Activated CD8-positive, alpha-beta memory T cell treated with anti-CD3 and anti-CD28 coated beads, Interleukin-2, amount 50 U/mL, for 24 hours (primary cell): Measurements from ENCODE around the gene ZMPSTE24.

Source experiments
- DNase-seq: peaks from one replicate; pipeline ENCODE4 v3.0.0-alpha.2; 2020; ENCODE audit errors: extremely low read depth

ZMPSTE24 gene

DNA sequence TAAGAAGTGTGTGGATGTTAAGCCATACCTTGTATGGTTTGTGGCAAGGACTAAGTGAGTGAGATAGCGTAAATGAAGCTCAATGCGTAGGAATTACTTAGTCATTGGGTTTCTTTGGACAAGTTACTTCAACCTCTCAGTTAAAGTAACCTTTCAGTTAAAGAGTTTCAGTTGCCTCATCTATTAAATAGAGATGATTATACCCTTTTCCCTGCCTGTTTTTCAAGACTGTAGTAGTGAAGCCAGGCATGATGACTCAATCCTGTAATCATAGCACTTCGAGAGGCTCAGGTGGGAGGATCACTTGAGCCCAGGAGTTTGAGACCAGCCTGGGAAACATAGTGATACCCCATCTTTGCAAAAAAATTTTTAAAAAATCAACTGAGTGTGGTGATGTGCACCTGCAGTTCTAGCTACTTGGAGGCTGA, 6.3 kb downstream of the ZMPSTE24 start:
- no peak for DNase-seq

DNA sequence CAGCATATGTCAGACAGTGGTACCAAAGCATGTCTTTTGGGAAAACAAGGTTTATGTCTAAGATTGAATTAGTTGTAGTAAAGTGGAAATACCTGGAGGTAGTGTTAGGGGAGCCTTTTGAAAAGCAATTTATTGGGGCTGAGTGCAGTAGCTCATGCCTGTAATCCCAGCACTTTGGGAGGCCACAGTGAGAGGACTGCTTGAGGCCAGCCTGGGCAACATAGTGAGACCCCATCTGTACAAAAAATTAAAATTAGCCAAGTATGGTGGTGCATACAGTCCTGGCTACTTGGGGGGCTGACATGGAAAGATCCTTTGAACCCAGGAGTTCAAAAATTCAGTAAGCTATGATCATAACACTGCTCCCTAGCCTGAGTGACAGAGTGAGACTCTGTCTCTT, 7.3 kb downstream of the ZMPSTE24 start:
- DNase-seq: no peak

DNA sequence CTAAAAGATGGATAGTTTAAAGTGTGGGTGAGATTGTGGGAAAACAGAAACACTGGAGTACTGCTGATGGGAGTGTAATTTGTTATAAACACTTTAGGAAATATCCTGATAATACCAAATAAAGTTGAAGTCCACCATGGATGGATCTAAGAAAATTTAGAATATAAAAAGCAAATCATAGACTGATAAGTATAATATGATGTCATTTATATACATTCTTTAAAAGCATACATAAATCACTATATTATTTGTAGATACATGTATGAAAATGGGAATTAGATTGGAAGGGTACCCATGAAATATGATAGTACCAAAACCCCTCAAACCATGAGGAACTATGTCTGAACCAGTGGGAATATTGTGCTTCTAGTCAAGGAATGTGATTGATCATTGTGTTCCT, 7.9 kb downstream of the ZMPSTE24 start:
- DNase-seq: no peak

- no peak for DNase-seq
These were observed 8.9 kb downstream of the ZMPSTE24 start for GRCh38 chr1:40266786-40267535.

DNA sequence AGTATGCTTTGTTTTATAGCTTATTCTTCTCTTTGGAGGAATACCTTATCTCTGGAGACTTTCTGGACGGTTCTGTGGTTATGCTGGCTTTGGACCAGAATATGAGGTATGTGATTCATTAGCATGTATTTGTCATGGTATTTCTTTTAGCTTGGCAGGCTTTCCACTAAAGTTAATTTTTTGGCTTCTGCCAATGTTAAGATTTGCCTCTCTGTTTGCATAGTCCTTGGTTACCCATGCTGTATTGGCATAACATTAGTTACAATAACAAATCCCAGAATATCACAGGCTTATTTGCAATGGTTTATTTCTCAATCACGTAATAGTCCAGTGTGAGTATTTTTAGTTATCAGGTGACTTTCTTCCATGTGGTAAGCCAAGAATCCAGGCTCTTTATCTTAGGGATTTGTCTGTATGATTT, 9.7 kb downstream of the ZMPSTE24 start:
- DNase-seq: no peak

DNA sequence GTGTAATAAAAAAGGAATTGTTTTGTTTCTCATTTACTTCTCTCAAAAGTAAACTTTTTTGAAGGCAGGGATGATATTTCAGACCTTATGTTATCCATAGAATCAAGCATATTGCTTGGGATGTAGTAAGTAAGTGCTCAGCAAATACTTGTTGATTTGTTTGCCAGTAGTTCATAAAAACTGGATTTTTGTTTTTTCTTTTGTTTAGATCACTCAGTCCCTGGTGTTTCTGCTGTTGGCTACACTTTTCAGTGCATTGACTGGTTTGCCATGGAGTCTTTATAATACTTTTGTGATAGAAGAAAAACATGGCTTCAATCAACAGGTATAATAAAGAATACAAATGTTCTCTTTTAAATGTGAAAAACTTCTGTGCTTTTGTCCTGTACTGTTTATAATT, 10.2 kb downstream of the ZMPSTE24 start:
- DNase-seq: no peak

DNA sequence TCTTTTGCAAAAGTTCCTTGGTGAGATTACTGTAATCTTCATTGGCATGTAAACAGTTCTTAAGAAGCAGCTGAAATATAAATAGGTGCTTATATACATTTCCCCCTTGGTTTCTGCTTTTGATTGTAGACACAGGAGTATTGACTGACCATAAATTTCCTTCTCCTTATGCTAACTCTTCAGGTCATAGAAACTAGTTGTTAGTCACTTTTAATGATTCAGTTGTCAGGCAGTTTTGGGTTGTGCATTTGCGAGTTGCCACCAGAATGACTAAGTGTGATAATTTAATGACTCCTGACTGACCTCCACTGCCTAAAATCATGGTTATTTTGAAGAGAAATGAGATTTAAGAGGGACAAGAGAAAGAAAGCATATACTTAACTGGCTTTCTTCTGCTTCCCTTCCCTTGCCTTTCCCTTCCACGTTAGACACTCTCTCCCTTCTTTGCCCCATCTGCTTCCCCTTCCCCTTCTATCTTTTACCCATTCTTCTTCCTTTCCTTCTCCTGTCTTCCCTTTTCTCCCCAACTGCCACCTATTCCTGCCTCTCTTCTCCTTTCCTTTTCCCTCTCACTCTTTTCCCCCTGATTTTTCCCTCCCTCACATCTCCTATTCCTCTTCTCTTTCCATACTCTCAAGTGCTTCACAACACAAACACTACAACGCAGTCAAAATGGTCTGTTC, 12.3 kb downstream of the ZMPSTE24 start:
- DNase-seq: no peak

- no peak for DNase-seq
These were observed 14.7 kb downstream of the ZMPSTE24 start for GRCh38 chr1:40272653-40273213.

DNA sequence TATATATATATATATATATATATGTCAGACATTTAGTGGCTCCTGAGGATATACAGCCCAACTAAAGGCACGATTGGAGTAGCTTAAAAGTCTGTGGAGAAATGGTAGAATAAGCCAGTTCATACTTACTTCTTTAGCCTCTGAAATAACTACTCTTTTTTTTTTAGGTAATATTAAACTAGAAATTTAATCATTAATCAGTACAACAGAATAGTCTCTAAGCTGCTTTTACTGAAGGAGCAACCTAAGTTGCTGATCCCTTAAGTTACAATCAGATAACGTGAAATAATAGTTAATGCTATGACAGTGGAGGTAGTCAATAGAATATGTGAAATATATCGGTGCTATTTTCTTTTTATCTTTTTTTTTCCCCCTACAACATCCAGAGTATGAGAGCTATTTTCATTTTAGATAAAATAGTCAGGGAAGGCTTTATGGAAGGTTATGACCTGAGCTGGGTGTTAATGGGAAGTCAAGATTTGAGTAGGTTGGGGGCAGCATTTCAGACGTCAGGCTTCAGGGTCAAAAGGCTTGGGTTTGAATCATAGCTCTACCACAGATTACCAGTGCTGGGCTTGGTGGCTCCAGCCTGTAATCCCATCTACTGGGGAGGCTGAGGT, 15.6 kb downstream of the ZMPSTE24 start:
- no peak for DNase-seq

GRCh38 chr1:40274331-40274730, 16.3 kb downstream of the ZMPSTE24 start:
- no peak for DNase-seq

GRCh38 chr1:40276122-40276521, 18.1 kb downstream of the ZMPSTE24 start:
- DNase-seq: no peak

- DNase-seq: no peak
These were observed 23.8 kb downstream of the ZMPSTE24 start for GRCh38 chr1:40281853-40282252.

DNA sequence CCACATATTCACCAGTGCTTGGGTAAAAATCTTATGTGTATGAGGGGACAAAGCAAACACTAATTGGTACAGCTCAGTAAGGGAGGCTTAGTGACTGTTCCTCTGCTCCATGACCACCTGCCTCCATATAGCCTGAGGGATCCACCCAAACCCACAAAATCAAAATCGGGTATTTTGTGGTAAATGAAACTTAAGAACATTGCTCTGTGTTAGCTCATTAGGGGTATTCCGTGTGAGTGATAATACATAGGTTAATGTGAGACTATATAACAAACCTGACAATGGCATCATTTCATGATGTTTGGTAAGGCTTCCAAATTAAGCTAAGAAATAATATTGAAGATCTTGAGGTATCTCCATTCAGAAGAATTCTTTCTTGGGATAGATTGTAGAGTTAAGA, 33.3 kb downstream of the ZMPSTE24 start:
- no peak for DNase-seq

GRCh38 chr1:40299366-40300248, 41.6 kb downstream of the ZMPSTE24 start:
- DNase-seq: no peak

GRCh38 chr1:40300249-40300567, 42.2 kb downstream of the ZMPSTE24 start:
- no peak for DNase-seq

DNA sequence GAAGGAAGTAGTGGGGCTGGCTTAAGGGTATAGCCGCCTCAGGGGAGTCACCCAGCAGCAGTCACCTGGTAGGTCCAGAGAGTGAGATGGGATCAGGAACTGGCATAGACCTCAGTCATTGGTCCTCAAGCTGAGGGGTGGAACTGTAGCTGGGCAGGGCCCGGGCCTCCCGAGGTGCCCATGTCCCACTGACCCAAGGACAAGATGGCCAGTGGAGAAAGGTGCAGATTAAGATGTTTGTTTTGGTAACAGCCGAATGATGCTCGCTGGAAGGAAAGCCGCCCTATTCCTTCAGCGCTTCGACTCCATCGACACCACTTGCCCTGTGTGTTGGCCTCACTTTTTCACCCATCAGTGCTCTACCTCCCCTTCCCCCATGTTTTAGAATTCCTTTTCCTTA, 42.6 kb downstream of the ZMPSTE24 start:
- no peak for DNase-seq

- no peak for DNase-seq
These were observed 43.0 kb downstream of the ZMPSTE24 start for GRCh38 chr1:40301066-40301465.

DNA sequence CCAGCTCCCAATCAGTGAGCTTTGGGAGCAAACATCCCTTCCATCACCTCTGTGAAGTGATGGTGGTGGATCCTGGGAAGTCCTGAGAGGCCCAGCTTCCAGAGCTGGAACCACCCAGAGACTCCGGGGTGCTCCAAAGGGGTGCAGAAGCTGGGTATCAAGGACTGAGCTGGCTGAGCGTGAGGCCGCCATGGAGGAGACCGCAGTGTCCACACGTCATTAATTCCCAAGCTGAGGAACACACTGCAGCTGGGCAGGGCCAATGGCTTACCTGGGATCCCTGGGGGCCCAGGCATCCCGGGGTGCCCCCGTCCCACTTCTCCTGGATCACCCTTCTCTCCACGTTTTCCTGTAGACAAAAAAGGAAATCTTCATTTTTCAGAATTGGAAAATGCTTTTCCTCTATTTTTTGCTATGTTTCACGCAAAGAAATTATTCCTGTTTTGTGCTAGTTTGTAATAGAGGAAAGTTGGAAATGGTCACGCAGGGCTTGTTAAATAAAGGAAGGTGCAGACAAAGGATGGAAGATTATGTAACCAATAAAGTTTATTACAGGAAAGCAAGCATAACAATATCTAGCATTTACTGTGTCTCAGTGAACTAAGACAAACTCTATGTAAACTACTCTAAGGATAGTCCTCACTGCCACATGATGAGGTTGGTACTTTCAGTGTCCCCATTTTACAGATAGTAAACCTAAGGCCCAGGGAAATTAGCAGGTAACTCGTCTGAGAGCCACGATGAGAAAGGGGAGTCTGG, 43.7 kb downstream of the ZMPSTE24 start:
- no peak for DNase-seq

DNA sequence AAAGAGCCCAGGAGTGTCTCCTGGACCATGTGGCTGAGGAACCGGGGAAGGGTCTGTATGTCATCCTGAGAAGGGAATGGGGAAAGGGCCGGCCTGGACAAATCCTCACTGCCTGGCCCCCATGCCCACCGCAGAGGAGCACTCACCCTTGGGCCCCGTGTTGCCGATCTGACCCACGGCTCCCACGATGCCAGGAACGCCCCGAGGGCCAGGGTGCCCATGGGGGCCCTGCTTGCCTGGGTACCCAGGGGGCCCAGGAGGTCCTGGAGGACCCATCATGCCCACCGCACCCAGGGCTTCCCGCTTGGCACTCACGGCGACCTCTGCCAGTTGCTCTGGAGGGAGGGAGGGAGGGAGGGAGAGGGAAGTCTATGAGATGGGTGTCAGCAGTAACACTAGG, 44.4 kb downstream of the ZMPSTE24 start:
- no peak for DNase-seq

- no peak for DNase-seq
These were observed 45.2 kb downstream of the ZMPSTE24 start for GRCh38 chr1:40303051-40303771.
